Measurements from ENCODE around the gene ZDHHC14. TPM values are rescaled to one million over a fixed set of nuclear protein-coding genes. Genes with fewer than 3 reads are reported as not detected.

ZDHHC14 gene
- total RNA-seq, 3 donors from 2014 or later, result 9.1 to 10.5 (median 10.0) TPM

DNA sequence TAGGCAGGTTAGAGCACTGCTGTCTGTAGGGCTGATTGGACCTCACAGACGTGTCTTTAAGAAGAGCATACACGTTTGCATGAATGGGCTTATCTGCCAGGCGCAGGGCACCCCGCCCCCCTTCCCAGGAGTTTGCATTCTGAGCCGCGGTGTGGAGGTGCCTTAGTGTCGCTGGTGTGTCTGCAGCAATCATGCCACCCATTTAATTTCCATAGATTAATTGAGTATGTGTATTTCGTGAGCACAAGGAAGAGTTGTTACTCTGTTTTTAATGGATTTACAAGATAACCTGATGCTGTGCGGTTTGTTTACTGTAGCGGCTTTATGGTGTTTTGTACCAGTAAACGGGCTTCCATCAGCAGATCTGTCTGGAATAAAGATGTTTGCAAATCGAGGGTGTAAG, 107.7 kb downstream of the ZDHHC14 start:
- intact Hi-C loops (cut with DNase I, micrococcal nuclease), result no loop called here
- H3K4me1 ChIP-seq (ENCODE audit: low read depth), result no peaks in the 10 kb centered on the region
- H3K36me3 ChIP-seq (ENCODE audit: low read depth), result no peaks in the 10 kb centered on the region
- ATAC-seq (no peak), DNase-seq (no peak)
- TF ChIP-seq, protein P1, sequence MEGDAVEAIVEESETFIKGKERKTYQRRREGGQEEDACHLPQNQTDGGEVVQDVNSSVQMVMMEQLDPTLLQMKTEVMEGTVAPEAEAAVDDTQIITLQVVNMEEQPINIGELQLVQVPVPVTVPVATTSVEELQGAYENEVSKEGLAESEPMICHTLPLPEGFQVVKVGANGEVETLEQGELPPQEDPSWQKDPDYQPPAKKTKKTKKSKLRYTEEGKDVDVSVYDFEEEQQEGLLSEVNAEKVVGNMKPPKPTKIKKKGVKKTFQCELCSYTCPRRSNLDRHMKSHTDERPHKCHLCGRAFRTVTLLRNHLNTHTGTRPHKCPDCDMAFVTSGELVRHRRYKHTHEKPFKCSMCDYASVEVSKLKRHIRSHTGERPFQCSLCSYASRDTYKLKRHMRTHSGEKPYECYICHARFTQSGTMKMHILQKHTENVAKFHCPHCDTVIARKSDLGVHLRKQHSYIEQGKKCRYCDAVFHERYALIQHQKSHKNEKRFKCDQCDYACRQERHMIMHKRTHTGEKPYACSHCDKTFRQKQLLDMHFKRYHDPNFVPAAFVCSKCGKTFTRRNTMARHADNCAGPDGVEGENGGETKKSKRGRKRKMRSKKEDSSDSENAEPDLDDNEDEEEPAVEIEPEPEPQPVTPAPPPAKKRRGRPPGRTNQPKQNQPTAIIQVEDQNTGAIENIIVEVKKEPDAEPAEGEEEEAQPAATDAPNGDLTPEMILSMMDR (IDR thresholded peaks at IDR 0.05), result no peak
- no peaks in the 10 kb centered on the region for H3K9me3 ChIP-seq
- no peak overlapping the region for H3K4me3 ChIP-seq

DNA sequence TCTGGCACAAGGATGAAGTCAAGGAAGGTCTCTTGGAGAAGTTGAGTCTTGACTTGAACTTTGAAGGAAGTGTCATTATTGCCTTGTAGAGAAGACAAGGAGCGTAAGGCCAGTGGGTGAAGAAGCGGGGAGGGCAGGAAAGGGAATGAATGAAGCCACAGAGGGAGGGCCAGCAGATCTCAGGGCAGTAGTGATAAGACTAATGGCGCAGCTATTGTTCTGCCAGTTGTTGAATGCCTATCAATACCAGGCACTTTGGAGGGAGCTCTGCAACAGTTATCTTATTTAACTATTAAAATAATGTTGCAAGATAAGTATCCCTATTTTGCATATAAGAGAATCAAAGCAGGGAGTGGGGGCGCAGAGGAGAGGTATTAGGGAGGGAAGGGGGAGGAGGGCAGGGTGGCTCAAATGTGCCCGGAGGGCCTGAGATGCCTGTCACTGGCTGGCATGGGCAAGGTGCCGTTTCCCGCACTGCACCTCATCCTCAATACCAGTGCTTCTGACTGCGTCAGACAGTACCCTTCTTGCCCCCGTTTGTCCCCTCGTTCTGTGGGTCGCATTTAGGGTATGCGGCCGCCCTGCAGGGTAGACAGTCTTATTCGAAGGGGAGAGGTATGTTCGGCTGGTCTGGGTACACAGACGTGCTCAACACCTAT, 109.8 kb downstream of the ZDHHC14 start:
- Histone ChIP-seq H3K4me3 (no peak overlapping the region), H3K4me1 (ENCODE audit: low read depth) (no peaks in the 10 kb centered on the region), H3K36me3 (ENCODE audit: low read depth) (no peaks in the 10 kb centered on the region), H3K9me3 (no peaks in the 10 kb centered on the region)
- TF ChIP-seq, protein P1 (IDR thresholded peaks at IDR 0.05), result no peak
- intact Hi-C loops (cut with DNase I, micrococcal nuclease), result no loop called here
- ATAC-seq (no peak), DNase-seq (no peak)

DNA sequence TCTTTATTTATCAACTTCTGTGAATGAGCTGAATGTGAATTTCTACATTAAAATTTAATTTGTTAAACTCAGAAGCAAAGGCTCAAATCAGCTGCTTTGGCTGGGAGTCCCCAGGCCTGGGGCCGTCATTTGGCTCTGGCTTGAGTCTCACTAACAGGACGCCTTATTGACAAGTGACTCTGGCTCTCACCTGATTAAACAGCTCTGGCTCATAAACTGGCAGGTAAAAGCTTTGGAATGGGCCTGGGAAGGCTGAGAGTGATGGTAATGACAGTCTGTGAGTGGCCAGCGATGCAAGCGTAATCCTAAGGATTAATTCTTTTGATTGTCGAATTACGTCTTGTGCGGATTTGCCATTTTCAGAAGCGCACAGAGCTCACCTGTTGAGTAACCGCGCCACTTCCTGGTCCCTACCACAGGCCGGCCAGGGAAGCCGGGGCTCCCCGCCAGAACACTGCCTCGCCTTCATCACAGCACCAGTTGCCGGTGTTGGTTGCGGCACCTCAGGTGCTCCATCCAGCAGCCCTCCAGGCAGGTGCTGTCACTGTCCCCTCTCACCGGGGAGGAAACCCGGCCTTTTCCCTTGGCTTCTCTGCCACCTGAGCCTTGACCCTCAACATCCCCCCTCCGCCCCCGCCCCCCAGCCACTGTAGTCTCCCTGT, 110.7 kb downstream of the ZDHHC14 start:
- intact Hi-C loops (cut with DNase I, micrococcal nuclease), result no loop called here
- no peak for DNase-seq
- H3K4me3 ChIP-seq, result no peak overlapping the region
- H3K4me1 ChIP-seq (ENCODE audit: low read depth), result no peaks in the 10 kb centered on the region
- TF ChIP-seq, protein P1 (IDR thresholded peaks at IDR 0.05), result no peak
- no peak for ATAC-seq
- no peaks in the 10 kb centered on the region for H3K36me3 ChIP-seq (ENCODE audit: low read depth)
- no peaks in the 10 kb centered on the region for H3K9me3 ChIP-seq

DNA sequence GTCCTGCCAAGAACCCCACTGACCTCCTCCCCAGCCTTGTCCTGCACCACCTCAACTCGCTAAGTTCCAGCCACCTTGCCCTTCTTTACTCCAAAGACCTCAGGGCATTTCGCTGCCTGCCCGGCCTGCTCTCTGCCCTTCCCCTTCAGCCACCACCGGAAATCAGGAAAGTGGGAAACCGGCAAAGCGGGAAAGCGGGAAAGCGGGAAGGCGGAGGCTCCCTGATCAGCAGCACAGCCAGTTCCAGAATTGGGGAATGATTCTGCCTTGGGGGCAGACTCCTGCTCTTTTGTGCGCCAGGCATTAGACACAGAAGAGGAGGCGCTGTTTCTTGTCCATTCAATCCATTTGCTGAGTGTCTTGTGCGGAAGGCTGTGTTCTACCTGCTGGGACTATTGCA, 111.3 kb downstream of the ZDHHC14 start:
- H3K36me3 ChIP-seq (ENCODE audit: low read depth), result no peaks in the 10 kb centered on the region
- intact Hi-C loops (cut with DNase I, micrococcal nuclease), result no loop called here
- H3K4me3 ChIP-seq, result no peak overlapping the region
- H3K4me1 ChIP-seq (ENCODE audit: low read depth), result no peaks in the 10 kb centered on the region
- TF ChIP-seq, protein P1 (IDR thresholded peaks at IDR 0.05), result no peak
- DNase-seq (no peak), ATAC-seq (no peak)
- no peaks in the 10 kb centered on the region for H3K9me3 ChIP-seq

DNA sequence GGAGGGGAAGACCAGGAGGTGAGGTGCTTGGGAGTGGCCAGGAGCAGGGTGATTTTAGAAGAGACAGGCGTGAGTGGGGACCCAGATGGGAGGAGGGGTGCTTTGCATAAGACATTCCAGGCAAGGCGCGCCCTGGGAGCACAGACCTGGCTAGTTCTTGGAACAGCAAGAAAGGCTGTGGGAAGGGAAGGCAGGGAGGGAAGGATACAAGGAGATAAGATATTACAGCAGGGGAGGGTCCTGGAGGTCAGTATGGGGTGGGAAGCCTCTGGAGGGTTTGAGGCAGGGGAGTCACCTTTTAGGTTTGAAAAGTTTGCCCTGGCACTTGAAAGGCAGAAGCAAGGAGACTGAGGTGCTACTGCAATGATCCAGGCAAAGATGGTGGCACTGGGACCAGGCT, 111.8 kb downstream of the ZDHHC14 start:
- no peaks in the 10 kb centered on the region for H3K9me3 ChIP-seq
- no peak for DNase-seq
- H3K36me3 ChIP-seq (ENCODE audit: low read depth), result no peaks in the 10 kb centered on the region
- TF ChIP-seq, protein P1 (IDR thresholded peaks at IDR 0.05), result no peak
- ATAC-seq, result no peak
- intact Hi-C loops (cut with DNase I, micrococcal nuclease), result no loop called here
- H3K4me1 ChIP-seq (ENCODE audit: low read depth), result no peaks in the 10 kb centered on the region
- H3K4me3 ChIP-seq, result no peak overlapping the region
